Stimulated activated CD4-positive, alpha-beta T cell treated with anti-CD3 and anti-CD28 coated beads, Interleukin-12 subunit alpha, Interleukin-12 subunit beta, amount 100 ng/mL, for 24 hours (primary cell): ENCODE data around the gene TMC1.
"Not testable (repeated sequence)": the region's sequence is repeated elsewhere in the genome, so short reads cannot be mapped to it uniquely, and the experiment has no call there.

Source experiments
- DNase-seq, 2 experiments: peaks; one replicate each; pipeline ENCODE4 v3.0.0-alpha.2; 2020; ENCODE audit warnings: low read depth in 2 of 2

Gene TMC1

DNA sequence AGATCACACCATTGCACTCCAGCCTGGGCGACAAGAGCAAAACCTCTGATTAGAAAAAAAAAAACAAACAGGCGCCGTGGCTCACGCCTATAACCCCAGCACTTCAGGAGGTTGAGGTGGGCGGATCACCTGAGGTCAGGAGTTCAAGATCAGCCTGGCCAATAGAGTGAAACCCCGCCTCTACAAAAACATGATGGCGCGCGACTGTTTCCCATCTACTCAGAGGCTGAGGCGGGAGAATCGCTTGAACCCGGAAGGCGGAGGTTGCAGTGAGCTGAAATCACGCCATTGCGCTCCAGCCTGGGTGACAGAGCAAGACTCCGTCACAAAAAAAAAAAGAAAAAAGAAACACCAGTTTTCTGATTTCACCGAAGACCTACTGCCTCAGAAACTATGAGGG lies at the start of gene TMC1:
TMC1 (plus strand) TSS at position 193 of the 400 bp plus-strand sequence. CDS start 127,041 bp downstream, outside the sequence.
- DNase-seq = not testable (repeated sequence)

- no peak for DNase-seq
These were observed 47.7 kb upstream of the TMC1 start for GRCh38 chr9:72473474-72474261.

- DNase-seq = no peak
These were observed 46.7 kb upstream of the TMC1 start for GRCh38 chr9:72474676-72475075.

GRCh38 chr9:72476100-72476499 lies 45.3 kb upstream of the TMC1 start:
- no peak for DNase-seq

GRCh38 chr9:72476617-72477437 lies 44.6 kb upstream of the TMC1 start:
- peak; percentile 11 to 16 for DNase-seq

GRCh38 chr9:72477930-72478518 lies 43.4 kb upstream of the TMC1 start:
- peak in 1 of 2 experiments; percentile 3 for DNase-seq

DNA sequence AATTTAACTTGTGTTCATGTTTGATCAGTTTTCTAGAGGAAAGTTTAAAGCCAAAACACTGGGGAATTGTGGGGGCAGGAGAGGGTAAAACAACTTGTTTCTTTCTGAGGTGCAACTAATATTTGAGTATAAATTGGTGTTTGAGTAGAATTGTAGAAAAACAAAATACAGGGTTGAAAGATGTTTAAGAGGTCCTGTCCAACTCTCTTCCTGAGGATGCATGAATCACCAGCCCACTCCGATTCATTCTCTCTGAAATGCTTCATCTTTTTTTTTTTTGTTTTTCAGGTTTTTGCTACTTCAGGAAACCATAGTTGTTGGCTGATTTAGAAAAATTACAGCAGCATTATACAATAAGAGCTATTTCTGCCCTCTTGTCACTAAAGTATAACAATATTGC lies 42.4 kb upstream of the TMC1 start:
- no peak for DNase-seq

GRCh38 chr9:72480261-72480660 lies 41.1 kb upstream of the TMC1 start:
- not testable (repeated sequence) for DNase-seq

DNA sequence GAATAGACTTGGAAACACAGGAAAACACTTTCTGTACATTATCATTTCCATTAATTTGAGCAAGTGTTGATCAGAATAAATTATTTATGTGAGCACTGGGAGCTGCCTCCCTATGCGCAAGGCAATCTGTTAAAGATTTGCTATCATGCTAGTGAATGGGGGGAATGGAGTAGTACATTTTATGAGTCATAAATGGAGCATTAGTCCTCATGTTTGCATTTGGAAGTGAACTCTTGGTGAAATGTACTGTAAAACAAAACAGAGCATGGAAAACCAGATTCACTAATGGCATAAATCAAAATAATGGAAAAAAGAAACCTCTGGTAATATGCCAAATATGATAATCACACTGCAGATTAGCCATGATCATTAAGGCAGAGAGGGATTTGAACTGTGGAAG lies 40.5 kb upstream of the TMC1 start:
- no peak for DNase-seq

DNA sequence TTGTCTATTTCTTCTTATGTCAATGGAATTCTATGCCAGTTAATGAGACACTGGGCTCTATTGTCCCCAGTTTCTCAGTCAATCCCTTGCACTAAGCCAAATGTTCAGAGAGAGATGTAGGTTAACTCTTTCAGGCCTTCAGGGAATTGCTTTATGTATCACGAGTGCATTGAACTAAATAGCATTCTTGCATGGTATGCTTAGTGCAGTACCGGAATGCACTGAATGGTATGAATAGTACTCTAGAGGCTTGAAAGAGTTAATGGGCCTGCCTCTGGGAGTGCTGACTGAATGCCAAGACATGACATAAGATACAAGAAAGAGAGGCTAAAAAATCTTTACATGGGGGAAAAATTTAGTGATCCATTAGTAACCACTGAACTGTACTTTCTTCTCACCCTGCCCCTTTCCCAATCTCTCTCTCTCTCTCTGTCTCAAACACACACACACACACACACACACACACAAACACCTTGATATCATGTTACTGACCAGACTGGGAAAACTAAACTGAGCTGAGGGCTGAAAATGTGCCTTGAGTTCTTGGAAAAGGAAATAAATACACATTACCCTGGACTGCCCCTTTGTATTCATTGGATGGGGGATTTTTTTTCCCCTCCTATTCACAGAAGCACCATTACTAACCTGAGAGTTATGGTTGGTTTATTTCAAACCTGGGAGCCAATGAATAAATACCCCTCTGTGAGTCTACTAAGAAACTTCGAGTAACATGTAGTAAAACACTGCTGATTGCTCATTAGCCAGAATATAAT lies 35.4 kb upstream of the TMC1 start:
- no peak for DNase-seq

DNA sequence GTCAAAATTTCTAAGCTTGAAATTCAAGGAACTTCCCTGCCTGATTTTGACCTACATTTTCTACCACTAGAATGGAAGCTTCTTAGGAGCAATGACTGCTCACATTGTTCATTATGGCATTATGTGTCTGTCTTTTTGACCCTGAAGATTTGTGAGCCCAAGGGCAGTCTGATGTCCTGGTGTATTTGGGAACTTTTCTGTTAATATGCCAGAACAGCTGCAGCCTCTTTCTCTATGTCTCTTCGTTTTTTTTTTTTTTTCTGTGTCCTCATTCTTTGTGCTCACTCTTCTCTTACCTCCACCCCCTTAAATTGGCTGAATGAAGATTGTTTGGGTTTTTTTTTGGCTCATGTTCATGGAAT lies 34.8 kb upstream of the TMC1 start:
- no peak for DNase-seq

GRCh38 chr9:72487665-72488064 lies 33.7 kb upstream of the TMC1 start:
- DNase-seq = not testable (repeated sequence)

GRCh38 chr9:72489986-72490385 lies 31.4 kb upstream of the TMC1 start:
- no peak for DNase-seq

DNA sequence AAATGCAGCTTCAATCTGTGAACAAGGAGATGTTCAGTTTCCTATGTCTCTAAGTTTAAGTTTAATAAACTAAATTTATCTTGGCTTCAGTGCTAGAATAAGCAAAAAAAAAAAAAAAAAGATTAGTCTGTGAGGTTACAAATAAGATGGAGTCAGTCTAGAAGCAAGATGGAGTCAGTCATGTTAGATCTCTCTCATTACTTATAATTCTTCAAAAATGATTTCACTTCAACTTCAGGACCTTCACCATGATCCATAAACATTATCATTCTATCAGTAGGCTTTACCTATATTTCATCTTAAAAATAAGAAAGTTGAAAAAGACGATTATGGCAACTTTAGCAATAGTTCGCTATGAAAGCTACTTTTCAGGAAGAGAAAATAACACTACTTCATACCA lies 30.2 kb upstream of the TMC1 start:
- no peak for DNase-seq

- no peak for DNase-seq
These were observed 27.4 kb upstream of the TMC1 start for GRCh38 chr9:72494051-72494450.

DNA sequence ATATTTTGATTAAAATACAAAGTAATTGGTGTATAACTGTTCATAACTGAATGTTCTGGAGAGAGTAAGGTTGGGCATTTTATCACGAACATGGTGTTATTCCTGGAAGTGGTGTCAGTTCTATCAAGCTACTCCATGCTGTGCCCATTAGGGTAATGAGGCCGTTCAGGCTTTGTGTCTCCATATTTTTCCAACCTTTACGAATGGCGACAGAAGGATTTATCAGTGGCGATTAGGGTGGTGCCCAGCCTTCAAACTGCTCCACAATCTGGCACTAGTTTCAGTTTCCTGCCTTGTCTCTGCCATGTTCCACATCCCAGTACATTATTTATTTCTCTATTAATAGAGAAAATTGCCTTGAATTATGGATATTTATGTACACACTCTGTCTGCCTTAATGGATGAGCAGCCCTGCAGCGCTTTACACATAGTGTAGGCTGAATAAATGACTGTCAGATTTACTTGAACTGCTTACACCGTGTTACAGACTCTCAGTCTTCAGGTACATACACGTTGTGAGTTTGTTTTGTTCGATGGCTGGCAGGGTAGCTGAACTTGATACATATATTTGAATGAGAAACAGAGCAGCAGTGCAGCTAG lies 23.9 kb upstream of the TMC1 start:
- DNase-seq = no peak

DNA sequence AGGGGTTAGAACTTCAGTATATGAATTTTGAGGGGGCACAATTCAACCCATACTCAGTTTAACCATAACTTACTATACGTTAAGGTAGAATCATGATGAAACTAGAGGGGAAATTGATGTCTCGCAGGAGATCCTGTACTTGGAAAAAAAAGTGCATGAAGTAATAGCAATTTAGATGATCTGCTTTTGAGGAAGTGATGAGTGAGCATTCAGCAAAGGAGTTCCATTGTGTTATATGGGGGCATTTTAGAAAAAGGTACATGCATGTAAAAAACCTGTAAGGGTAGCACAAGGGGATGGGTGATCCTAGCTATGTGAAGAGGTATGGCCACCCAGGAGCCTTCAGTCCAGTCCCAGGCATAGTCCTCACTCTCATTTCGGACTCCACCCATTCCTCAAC lies 14.8 kb upstream of the TMC1 start:
- no peak for DNase-seq

GRCh38 chr9:72509053-72509452 lies 12.4 kb upstream of the TMC1 start:
- no peak for DNase-seq

DNA sequence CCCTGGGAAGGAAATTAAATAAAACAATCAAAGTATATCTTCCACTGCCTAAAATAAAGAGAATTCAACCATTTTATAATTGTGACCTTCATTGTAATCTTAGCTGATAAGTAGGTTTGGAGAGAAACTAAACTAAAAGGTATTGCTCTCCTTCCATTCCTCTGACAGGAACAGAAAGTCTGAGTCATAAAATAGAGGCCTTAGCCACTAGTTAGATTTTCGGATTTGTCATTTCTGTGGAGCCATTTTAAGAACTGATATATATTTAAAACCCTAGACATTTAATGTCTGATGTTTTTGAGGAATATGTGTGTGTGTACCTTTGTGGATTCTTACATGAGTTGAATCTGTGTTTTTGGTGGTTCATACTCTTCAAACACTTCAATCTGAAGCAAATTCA lies 11.8 kb upstream of the TMC1 start:
- no peak for DNase-seq

GRCh38 chr9:72521011-72521410 lies 397 bp upstream of the TMC1 start:
- not testable (repeated sequence) for DNase-seq

- peak in 1 of 2 experiments; percentile 22 for DNase-seq
These were observed 3.6 kb downstream of the TMC1 start for GRCh38 chr9:72524820-72525540.
